GM21390 (cell line): ENCODE measurements around the gene CAMKMT.
A peak's percentile ranks its signal among the peaks of the same experiment; 100 is the strongest.
"Not testable (repeated sequence)": the region's sequence is repeated elsewhere in the genome, so short reads cannot be mapped to it uniquely, and the experiment has no call there.

Experiments
- ATAC-seq: cut with Tn5 transposase; IDR thresholded peaks from one replicate; pipeline ENCODE4 v1.9.1; 2021; ENCODE audit not compliant: unreplicated experiment

CAMKMT gene

GRCh38 chr2:44358503-44358902, 3.2 kb upstream of the CAMKMT start:
- no peak for ATAC-seq

- peak; percentile 13 for ATAC-seq
These were observed 908 bp upstream of the CAMKMT start for GRCh38 chr2:44360749-44361329.

GRCh38 chr2:44362207-44363015, 664 bp downstream of the CAMKMT start:
- peak; percentile 26 for ATAC-seq

GRCh38 chr2:44364604-44365003, 2.9 kb downstream of the CAMKMT start:
- ATAC-seq, result no peak

GRCh38 chr2:44367591-44367990, 5.8 kb downstream of the CAMKMT start:
- ATAC-seq, result no peak

- no peak for ATAC-seq
These were observed 7.6 kb downstream of the CAMKMT start for GRCh38 chr2:44369392-44369791.

GRCh38 chr2:44371445-44371844, 9.7 kb downstream of the CAMKMT start:
- ATAC-seq, result no peak

GRCh38 chr2:44372246-44372645, 10.5 kb downstream of the CAMKMT start:
- no peak for ATAC-seq

- no peak for ATAC-seq
These were observed 15.7 kb downstream of the CAMKMT start for GRCh38 chr2:44377486-44377885.

GRCh38 chr2:44385226-44385625, 23.5 kb downstream of the CAMKMT start:
- ATAC-seq, result not testable (repeated sequence)

GRCh38 chr2:44388877-44389276, 27.1 kb downstream of the CAMKMT start:
- no peak for ATAC-seq

- ATAC-seq, result no peak
These were observed 28.1 kb downstream of the CAMKMT start for GRCh38 chr2:44389895-44390294.

- ATAC-seq, result no peak
These were observed 30.7 kb downstream of the CAMKMT start for GRCh38 chr2:44392338-44392943.

GRCh38 chr2:44397447-44398175, 35.9 kb downstream of the CAMKMT start:
- ATAC-seq, result no peak

- no peak for ATAC-seq
These were observed 36.6 kb downstream of the CAMKMT start for GRCh38 chr2:44398243-44398897.

GRCh38 chr2:44420725-44421124, 59.0 kb downstream of the CAMKMT start:
- ATAC-seq, result no peak

- no peak for ATAC-seq
These were observed 62.5 kb downstream of the CAMKMT start for GRCh38 chr2:44424211-44424610.

- ATAC-seq, result no peak
These were observed 67.3 kb downstream of the CAMKMT start for GRCh38 chr2:44429034-44429433.

GRCh38 chr2:44430342-44430741, 68.6 kb downstream of the CAMKMT start:
- ATAC-seq, result no peak

- no peak for ATAC-seq
These were observed 72.1 kb downstream of the CAMKMT start for GRCh38 chr2:44433895-44434294.

GRCh38 chr2:44441200-44441599, 79.5 kb downstream of the CAMKMT start:
- ATAC-seq, result no peak
